Gastroesophageal sphincter (tissue), 3 donors: ENCODE results near the gene SORBS1.

ENCODE experiments used
- EP300 ChIP-seq: sonication (generic); formaldehyde crosslinking; IDR thresholded peaks from one replicate; pipeline ENCODE4 v1.6.1; 2017; ENCODE audit warnings: antibody characterized with exemption, mild to moderate bottlenecking
- POLR2AphosphoS5 ChIP-seq: sonication (generic); formaldehyde crosslinking; IDR thresholded peaks from one replicate; pipeline ENCODE4 v1.6.1; 2017; ENCODE audit warnings: antibody characterized with exemption
- TF ChIP-seq, protein P1 (sequence below), 4 experiments: fragments of 200-600 bp in 2 of 4; fragments of 450-650 bp in 2 of 4; sonication (generic) in 1 of 4; IDR thresholded peaks; one replicate each; pipeline ENCODE4 v1.5.1; 2017 to 2019; ENCODE audit warnings: antibody characterized with exemption in 4 of 4, mild to moderate bottlenecking in 2 of 4, moderate library complexity in 2 of 4

DNA sequence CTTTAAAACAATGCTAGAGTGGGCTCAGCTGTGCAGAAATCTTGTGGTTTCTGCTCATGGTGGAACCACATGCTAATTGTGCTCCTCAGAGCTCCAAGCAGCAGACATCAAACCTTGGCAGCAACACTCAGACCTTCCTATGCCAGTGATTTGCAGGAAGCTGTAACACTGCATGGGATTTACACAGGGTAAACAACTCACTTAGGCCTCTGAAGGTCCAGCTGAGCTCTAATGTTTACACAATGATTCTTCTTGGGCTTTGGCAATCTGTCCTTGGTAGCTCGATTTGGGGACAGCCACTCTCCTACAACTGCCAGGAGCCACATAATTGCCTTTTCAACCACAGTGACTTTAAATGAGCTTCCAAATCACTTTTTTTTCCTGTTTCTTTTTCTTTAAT lies 172.6 kb downstream of the SORBS1 start:
- TF ChIP-seq, protein P1, sequence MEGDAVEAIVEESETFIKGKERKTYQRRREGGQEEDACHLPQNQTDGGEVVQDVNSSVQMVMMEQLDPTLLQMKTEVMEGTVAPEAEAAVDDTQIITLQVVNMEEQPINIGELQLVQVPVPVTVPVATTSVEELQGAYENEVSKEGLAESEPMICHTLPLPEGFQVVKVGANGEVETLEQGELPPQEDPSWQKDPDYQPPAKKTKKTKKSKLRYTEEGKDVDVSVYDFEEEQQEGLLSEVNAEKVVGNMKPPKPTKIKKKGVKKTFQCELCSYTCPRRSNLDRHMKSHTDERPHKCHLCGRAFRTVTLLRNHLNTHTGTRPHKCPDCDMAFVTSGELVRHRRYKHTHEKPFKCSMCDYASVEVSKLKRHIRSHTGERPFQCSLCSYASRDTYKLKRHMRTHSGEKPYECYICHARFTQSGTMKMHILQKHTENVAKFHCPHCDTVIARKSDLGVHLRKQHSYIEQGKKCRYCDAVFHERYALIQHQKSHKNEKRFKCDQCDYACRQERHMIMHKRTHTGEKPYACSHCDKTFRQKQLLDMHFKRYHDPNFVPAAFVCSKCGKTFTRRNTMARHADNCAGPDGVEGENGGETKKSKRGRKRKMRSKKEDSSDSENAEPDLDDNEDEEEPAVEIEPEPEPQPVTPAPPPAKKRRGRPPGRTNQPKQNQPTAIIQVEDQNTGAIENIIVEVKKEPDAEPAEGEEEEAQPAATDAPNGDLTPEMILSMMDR (IDR thresholded peaks at IDR 0.05): no peak
- TF ChIP-seq POLR2AphosphoS5 (peak; percentile 86), EP300 (no peak)
